Sigmoid colon (tissue), 7 donors: ENCODE results near the gene CARD9. TPM values are rescaled to one million over a fixed set of nuclear protein-coding genes. Genes with fewer than 3 reads are reported as not detected.

Source experiments
- DNase-seq: peaks from one replicate; pipeline ENCODE4 v3.0.0-alpha.2; 2019
- H3K27ac ChIP-seq, 4 donors: fragments of 200-600 bp; sonication (generic); one replicate each; pipeline ENCODE4 v1.5.1; 2016 to 2019; ENCODE audit warnings: mild to moderate bottlenecking in 1 of 4
- H3K27me3 ChIP-seq, 3 donors: fragments of 200-600 bp; sonication (generic); one replicate each; pipeline ENCODE4 v1.5.1; 2019; ENCODE audit warnings: mild to moderate bottlenecking in 1 of 3
- H3K36me3 ChIP-seq, 4 donors: fragments of 200-600 bp; sonication (generic); one replicate each; pipeline ENCODE4 v1.5.1; 2016 to 2019
- H3K4me1 ChIP-seq, 4 donors: fragments of 200-600 bp; sonication (generic); one replicate each; pipeline ENCODE4 v1.5.1; 2017 to 2019
- H3K4me3 ChIP-seq, 4 donors: fragments of 200-600 bp; sonication (generic); one replicate each; pipeline ENCODE4 v1.5.1; 2017 to 2019; ENCODE audit warnings: mild to moderate bottlenecking in 2 of 4, moderate library complexity in 1 of 4
- H3K9me3 ChIP-seq, 4 donors: fragments of 200-600 bp in 3 of 4; sonication (generic) in 3 of 4; one replicate each; pipeline versions ENCODE4 v1.5.1 to v1.6.1; 2013 to 2019
- EP300 ChIP-seq, 4 donors: sonication (generic); formaldehyde crosslinking; IDR thresholded peaks; one replicate each; pipeline ENCODE4 v1.6.1; 2017; ENCODE audit warnings: antibody characterized with exemption in 4 of 4
- POLR2A ChIP-seq, 2 donors: fragments of 450-650 bp; IDR thresholded peaks; one replicate each; pipeline ENCODE4 v1.6.1; 2016; ENCODE audit warnings: antibody characterized with exemption in 2 of 2, mild to moderate bottlenecking in 2 of 2, moderate library complexity in 2 of 2
- POLR2AphosphoS5 ChIP-seq, 4 donors: sonication (generic); formaldehyde crosslinking; IDR thresholded peaks; one replicate each; pipeline ENCODE4 v1.6.1; 2017; ENCODE audit warnings: antibody characterized with exemption in 4 of 4
- WGBS, 2 donors: extraction: QIAGEN DNeasy Blood & Tissue Kit; methylation state at CpG; one replicate each; pipeline ENCODE4 v1.1.7; 2013; 5-methylcytosine and 5-hydroxymethylcytosine counted together
- intact Hi-C: fragments of 100-400 bp; cut with DNase I; formaldehyde crosslinking; loops from one replicate; pipeline ENCODE4 v1.15.1; 2023
- polyA plus RNA-seq, 3 donors: library from polyadenylated mRNA; stranded (reverse); fragments of 200-250 nt; gene quantifications; one replicate each; pipeline ENCODE4 v1.2.3, GENCODE V29; 2013
- total RNA-seq, 4 donors: library from RNA; depleted of rRNA; stranded (reverse); fragments of >200 nt; gene quantifications; one replicate each; pipeline ENCODE4 v1.1.0, GENCODE V29; 2016
- TF ChIP-seq, protein P1 (sequence below), 4 experiments: fragments of 450-650 bp in 3 of 4; fragments of 200-600 bp in 1 of 4; IDR thresholded peaks; one replicate each; pipeline ENCODE4 v1.5.1; 2016 to 2019; ENCODE audit warnings: antibody characterized with exemption in 4 of 4, mild to moderate bottlenecking in 3 of 4, moderate library complexity in 2 of 4
- donor health status: healthy with polysubstance abuse.
- donor health status: Bipolar disorder and iron deficiency.
- donor health status: healthy.

The CARD9 gene
- total and polyA plus RNA-seq, 7 donors = 1.5 to 6.9 (median 2.3) TPM

DNA sequence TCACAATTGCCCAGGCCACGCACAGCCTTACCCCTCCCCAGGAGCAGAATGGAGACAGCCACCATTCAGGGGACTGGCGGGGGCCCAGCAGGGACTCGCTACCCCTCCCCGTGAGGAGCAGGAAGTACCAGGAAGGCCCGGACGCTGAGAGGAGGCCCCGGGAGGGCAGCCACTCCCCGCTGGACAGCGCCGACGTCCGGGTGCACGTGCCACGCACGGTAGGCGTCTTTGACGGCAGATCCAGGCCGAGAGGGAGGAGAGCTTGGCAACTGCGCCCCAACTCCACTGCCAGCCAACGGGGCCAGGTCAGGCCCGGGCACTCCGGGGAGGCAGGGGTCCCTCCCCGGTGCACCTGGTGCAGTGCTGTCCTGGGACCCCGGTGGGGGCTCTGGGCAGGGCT, 23.9 kb downstream of the CARD9 start:
- no peaks in the 10 kb centered on the region for H3K27me3 ChIP-seq
- no peaks in the 10 kb centered on the region for H3K9me3 ChIP-seq
- peaks cover 0 to 14% (median 0%) of the 10 kb centered on the region in 4 donors for H3K36me3 ChIP-seq
- no peak overlapping the region for H3K4me3 ChIP-seq
- WGBS, 2 donors = 68 to 90% methylated on average over 24 of the region's 24 CpGs
- no peak for DNase-seq
- peaks cover 0 to 23% (median 9%) of the 10 kb centered on the region in 4 donors for H3K4me1 ChIP-seq
- intact Hi-C loops = no loop called here
- TF ChIP-seq, protein P1, sequence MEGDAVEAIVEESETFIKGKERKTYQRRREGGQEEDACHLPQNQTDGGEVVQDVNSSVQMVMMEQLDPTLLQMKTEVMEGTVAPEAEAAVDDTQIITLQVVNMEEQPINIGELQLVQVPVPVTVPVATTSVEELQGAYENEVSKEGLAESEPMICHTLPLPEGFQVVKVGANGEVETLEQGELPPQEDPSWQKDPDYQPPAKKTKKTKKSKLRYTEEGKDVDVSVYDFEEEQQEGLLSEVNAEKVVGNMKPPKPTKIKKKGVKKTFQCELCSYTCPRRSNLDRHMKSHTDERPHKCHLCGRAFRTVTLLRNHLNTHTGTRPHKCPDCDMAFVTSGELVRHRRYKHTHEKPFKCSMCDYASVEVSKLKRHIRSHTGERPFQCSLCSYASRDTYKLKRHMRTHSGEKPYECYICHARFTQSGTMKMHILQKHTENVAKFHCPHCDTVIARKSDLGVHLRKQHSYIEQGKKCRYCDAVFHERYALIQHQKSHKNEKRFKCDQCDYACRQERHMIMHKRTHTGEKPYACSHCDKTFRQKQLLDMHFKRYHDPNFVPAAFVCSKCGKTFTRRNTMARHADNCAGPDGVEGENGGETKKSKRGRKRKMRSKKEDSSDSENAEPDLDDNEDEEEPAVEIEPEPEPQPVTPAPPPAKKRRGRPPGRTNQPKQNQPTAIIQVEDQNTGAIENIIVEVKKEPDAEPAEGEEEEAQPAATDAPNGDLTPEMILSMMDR (IDR thresholded peaks at IDR 0.05) = no peak
- no peak for TF ChIP-seq EP300 (IDR thresholded peaks at IDR 0.05)
- no peak overlapping the region for H3K27ac ChIP-seq

DNA sequence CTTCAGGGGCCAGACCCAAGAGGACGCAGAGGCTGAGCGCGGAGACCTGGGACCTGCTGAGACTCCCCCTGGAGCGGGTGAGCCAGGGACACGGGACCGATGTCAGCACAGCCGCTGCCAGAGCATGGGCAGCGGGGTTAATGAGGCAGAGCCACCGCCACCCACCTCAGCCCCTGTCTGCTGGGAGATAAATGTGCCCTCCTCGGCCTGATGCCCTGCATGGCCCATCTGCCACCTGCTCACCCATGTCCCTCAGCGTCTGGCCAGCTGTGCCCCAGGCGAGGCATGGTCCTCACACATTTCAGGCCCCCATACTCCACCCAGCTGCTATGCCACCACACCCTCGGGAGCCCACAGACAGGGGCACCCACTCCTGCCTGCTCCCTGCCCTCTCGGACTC, 24.8 kb downstream of the CARD9 start:
- Histone ChIP-seq H3K4me3 (no peak overlapping the region), H3K9me3 (no peaks in the 10 kb centered on the region), H3K36me3 (peaks cover 0 to 14% (median 0%) of the 10 kb centered on the region in 4 donors), H3K27ac (no peak overlapping the region), H3K4me1 (peaks cover 0 to 15% (median 3%) of the 10 kb centered on the region in 4 donors), H3K27me3 (no peaks in the 10 kb centered on the region)
- DNase-seq = no peak
- TF ChIP-seq, protein P1 (IDR thresholded peaks at IDR 0.05) = no peak
- TF ChIP-seq EP300 (IDR thresholded peaks at IDR 0.05) (no peak), POLR2A (IDR thresholded peaks at IDR 0.05) (no peak), POLR2AphosphoS5 (IDR thresholded peaks at IDR 0.05) (no peak)
- 74 to 87% methylated on average over 14 of the region's 14 CpGs for WGBS, 2 donors
- intact Hi-C loops = no loop called here

DNA sequence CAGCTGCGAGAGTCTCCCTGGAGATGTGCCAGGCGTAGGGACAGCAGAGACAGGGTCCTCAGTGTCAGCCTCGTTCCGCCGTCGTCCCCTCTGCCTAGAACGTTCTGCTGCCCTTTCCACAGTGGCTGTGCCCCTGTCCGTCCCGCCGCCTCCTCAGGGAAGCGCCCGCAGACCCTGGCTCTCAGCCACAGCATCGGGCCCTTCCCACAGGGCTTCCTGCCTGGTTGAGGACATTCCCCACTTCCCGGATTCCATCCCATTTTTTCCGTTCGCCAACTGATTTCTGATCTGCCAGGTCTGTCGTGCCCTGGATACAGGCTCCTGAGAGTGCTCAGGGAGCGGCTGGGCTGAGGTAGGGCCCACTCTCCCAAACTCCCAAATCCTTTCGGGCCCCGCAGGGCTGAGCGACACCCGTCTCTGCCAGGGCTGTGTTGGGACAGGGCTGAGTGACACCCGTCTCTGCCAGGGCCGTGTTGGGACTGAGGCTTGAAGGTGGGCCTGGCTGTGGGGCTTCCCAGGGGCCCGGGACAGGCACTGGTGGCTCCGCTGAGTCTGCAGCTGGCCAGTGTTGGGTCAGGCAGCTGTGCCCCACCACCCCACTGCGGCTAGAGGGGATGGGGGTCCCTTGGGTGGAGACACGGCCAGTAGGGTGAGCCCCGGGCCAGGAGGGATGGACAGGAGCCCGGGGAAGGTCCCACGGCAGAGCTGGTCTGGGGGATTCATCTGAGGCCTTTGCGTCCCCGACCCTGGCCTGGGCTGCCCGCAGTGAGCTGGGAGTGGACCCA, 25.8 kb downstream of the CARD9 start:
- H3K4me1 ChIP-seq = peaks cover 0 to 23% (median 11%) of the 10 kb centered on the region in 4 donors
- intact Hi-C loops = no loop called here
- peaks cover 0 to 14% (median 0%) of the 10 kb centered on the region in 4 donors for H3K36me3 ChIP-seq
- DNase-seq = no peak
- no peak overlapping the region for H3K4me3 ChIP-seq
- H3K27ac ChIP-seq = no peak overlapping the region
- no peak for TF ChIP-seq POLR2AphosphoS5 (IDR thresholded peaks at IDR 0.05)
- no peak for TF ChIP-seq POLR2A (IDR thresholded peaks at IDR 0.05)
- TF ChIP-seq EP300 (IDR thresholded peaks at IDR 0.05) = no peak
- TF ChIP-seq, protein P1 (IDR thresholded peaks at IDR 0.05) = no peak
- H3K27me3 ChIP-seq = no peaks in the 10 kb centered on the region
- no peaks in the 10 kb centered on the region for H3K9me3 ChIP-seq
- WGBS, 2 donors = 76 to 83% methylated on average over 34 of the region's 34 CpGs

DNA sequence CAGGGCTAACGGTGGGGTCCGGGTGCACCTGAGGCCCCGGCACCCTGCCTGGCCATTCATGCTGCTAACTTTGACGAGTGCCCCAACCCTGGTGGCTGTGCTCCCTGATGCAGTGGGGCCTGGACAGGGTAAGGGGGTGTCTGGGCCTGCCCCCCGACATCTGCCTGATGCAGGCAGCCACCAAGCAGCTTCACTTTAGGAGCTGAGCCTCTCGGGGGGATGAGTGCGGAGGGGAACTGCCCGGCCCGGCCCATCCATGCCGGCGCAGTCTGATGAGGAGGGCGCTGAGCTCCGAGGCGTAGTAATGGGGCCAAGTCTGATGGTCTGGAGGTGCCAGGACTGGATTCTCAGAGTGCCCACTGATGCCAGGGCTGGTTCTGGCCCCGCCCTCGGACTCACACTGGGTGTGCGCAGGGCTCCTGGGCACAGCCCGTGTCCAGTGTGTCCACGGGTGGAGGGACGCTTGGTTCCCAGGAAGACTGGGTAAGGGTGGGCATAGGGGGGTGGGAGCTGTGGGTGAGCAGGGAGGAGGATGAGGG, 26.5 kb downstream of the CARD9 start:
- Histone ChIP-seq H3K36me3 (peaks cover 0 to 14% (median 0%) of the 10 kb centered on the region in 4 donors), H3K9me3 (no peaks in the 10 kb centered on the region), H3K4me1 (peaks cover 0 to 30% (median 18%) of the 10 kb centered on the region in 4 donors), H3K27ac (no peak overlapping the region), H3K27me3 (no peaks in the 10 kb centered on the region), H3K4me3 (no peak overlapping the region)
- no peak for DNase-seq
- intact Hi-C loops = no loop called here
- WGBS, 2 donors = 80 to 86% methylated on average over 20 of the region's 20 CpGs
- TF ChIP-seq POLR2A (IDR thresholded peaks at IDR 0.05) (no peak), POLR2AphosphoS5 (IDR thresholded peaks at IDR 0.05) (no peak), EP300 (IDR thresholded peaks at IDR 0.05) (no peak)
- TF ChIP-seq, protein P1 (IDR thresholded peaks at IDR 0.05) = no peak
